ENCODE data around the gene FAM168B. TPM values are rescaled to one million over a fixed set of nuclear protein-coding genes. Genes with fewer than 3 reads are reported as not detected.

The FAM168B gene
- polyA plus RNA-seq, 2 of the 4 experiments (the other 2 are of a cell fraction), result 83.2 to 86.8 TPM

DNA sequence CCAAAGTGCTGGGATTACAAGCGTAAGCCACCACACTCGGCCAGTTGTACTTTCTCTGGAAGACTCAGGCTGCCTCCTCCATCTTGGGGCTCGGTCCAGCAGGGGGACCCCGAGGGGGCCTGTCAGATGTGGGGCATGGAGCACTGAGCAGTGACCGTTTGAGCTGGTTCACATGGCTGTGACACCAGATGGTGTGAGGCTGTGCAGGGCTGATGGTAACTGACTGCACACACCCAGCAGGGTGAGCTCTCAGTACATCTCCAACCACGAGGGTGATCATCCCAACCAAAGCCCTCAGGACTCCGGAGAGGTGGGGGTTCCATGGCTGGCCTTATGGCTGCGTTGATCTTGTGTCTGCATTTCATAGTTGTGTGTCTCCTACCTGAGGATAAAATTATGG, 63.4 kb downstream of the FAM168B start:
- H3K4me2 ChIP-seq, result no peak overlapping the region
- CTCF ChIA-PET, result interaction anchor here (1.0 kb wide), 1 partner anchor 12 kb away, joined by 4 read pairs; no protein-coding TSS in a partner anchor
- H3K4me1 ChIP-seq, result peaks cover 9% of the 10 kb centered on the region
- H3K9me3 ChIP-seq, result peaks cover 17% of the 10 kb centered on the region; the same call in 2 of the 3 replicates
- no peak overlapping the region for H3K4me3 ChIP-seq
- DNase-seq (ENCODE audit: low read depth in 1 of 2, low spot score in 1 of 2) (no peak), FAIRE-seq (no peak), ATAC-seq (no peak)
- no peak overlapping the region for H3K27ac ChIP-seq
- TF ChIP-seq, protein P1, sequence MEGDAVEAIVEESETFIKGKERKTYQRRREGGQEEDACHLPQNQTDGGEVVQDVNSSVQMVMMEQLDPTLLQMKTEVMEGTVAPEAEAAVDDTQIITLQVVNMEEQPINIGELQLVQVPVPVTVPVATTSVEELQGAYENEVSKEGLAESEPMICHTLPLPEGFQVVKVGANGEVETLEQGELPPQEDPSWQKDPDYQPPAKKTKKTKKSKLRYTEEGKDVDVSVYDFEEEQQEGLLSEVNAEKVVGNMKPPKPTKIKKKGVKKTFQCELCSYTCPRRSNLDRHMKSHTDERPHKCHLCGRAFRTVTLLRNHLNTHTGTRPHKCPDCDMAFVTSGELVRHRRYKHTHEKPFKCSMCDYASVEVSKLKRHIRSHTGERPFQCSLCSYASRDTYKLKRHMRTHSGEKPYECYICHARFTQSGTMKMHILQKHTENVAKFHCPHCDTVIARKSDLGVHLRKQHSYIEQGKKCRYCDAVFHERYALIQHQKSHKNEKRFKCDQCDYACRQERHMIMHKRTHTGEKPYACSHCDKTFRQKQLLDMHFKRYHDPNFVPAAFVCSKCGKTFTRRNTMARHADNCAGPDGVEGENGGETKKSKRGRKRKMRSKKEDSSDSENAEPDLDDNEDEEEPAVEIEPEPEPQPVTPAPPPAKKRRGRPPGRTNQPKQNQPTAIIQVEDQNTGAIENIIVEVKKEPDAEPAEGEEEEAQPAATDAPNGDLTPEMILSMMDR (IDR thresholded peaks at IDR 0.05), result no peak
- no peak for TF ChIP-seq POLR2A (IDR thresholded peaks at IDR 0.05; ENCODE audit: low read length)
- no peak for TF ChIP-seq BHLHE40 (IDR thresholded peaks at IDR 0.05; ENCODE audit: low read depth, low read length)
- TF ChIP-seq CEBPB (IDR thresholded peaks at IDR 0.05), result no peak
- TF ChIP-seq SREBF2 (IDR thresholded peaks at IDR 0.05), result no peak
- TF ChIP-seq TFCP2L1 (CRISPR knock-in tag; IDR thresholded peaks at IDR 0.05), result no peak
- TF ChIP-seq MYC (IDR thresholded peaks at IDR 0.05; ENCODE audit: borderline replicate concordance, low read length), result no peak
- no peak for TF ChIP-seq HDAC2 (IDR thresholded peaks at IDR 0.05)
- POLR2A ChIA-PET, result no interaction called here
- 64% methylated on average over 5 of the region's 8 CpGs for WGBS (ENCODE audit: missing lambda C conversion rate)

DNA sequence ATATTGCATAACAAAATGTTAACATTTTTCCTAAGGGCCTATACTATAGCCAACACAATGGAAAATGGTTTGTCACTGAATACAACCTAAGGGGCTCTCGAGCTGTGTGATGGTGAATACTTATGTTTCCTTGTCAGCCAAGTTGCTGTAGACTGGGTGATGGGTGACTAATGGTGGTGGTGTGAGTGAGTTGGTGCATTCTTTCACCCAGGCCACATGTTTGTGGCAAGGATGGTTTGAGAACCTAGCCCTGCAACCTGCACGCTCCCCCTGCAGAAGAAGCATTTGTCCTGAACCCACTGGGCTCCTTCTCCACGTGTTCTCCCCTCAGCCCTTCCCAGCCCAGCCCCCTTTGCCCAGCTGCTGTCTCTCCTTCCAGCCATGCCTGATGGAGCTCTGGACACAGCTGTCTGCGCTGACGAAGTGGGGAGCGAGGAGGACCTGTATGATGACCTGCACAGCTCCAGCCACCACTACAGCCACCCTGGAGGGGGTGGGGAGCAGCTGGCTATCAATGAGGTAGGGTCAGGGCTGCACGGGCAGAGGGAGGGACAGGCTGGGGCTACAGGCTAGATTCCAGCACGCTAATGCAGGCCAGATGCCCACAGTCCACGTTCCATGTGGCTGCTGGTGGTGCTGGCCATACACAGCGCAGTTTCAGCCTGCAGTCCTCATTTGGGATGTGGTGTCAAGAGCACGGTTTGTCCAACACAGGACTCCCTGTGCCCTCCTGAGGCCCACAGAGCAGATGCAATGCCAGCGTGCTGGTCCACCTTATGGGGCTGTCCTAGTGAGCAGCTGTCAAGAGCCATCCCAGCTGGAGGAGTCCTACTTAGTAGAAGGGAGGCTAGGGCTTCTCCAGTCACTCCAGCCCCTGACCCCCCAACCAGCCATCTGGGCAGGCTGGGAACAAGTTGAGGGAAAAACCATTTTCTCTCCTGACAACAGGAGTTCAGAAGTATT, 65.4 kb downstream of the FAM168B start:
- TF ChIP-seq POLR2AphosphoS2 (conservative IDR thresholded peaks at IDR 0.05; ENCODE audit: low read length) (no peak), ZFP36 (IDR thresholded peaks at IDR 0.05; ENCODE audit: borderline replicate concordance, partially characterized antibody) (no peak), FOXS1 (CRISPR knock-in tag; IDR thresholded peaks at IDR 0.05) (no peak), CBX2 (IDR thresholded peaks at IDR 0.05; ENCODE audit: borderline replicate concordance, low read depth) (no peak)
- TF ChIP-seq, protein P2, sequence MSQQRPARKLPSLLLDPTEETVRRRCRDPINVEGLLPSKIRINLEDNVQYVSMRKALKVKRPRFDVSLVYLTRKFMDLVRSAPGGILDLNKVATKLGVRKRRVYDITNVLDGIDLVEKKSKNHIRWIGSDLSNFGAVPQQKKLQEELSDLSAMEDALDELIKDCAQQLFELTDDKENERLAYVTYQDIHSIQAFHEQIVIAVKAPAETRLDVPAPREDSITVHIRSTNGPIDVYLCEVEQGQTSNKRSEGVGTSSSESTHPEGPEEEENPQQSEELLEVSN (IDR thresholded peaks at IDR 0.05; ENCODE audit: borderline replicate concordance, low read depth), result no peak
- FAIRE-seq (no peak), DNase-seq (ENCODE audit: low read depth in 1 of 2, low spot score in 1 of 2) (no peak), ATAC-seq (no peak)
- H3K4me3 ChIP-seq, result no peak overlapping the region
- no peak overlapping the region for H3K4me2 ChIP-seq
- peaks cover 17% of the 10 kb centered on the region; the same call in 2 of the 3 replicates for H3K9me3 ChIP-seq
- H3K4me1 ChIP-seq, result no peaks in the 10 kb centered on the region
- no peak overlapping the region for H3K27ac ChIP-seq
- 40% methylated on average over 8 of the region's 12 CpGs for WGBS (ENCODE audit: missing lambda C conversion rate)
- ChIA-PET POLR2A (no interaction called here), CTCF (interaction anchor here (0.7 to 1.6 kb wide), 2 partner anchors 11 to 230 kb away, joined by 3 read pairs; no protein-coding TSS in a partner anchor)

DNA sequence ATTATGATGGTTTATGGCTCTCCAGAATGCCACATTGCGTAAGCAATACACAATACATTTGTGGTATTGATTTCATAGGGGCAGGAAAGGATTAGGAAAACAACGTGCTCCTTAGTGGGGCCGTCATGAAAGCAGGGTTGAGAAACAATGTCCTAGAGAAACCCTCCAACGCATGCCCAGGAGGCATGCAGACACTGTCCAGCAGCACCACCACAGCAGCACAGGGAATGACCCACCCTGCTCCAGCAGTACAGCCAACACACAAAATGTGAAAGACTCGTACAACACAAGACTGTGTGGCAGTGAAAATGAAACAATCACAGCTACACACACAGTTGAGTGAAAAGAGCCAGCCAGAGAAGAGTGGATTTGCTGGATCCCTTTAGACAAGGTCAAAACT, 66.3 kb downstream of the FAM168B start:
- ChIA-PET POLR2A (no interaction called here), CTCF (interaction anchor here (1.6 kb wide), 1 partner anchor 10 kb away, joined by 3 read pairs; no protein-coding TSS in a partner anchor)
- FAIRE-seq (no peak), DNase-seq (ENCODE audit: low read depth in 1 of 2, low spot score in 1 of 2) (no peak), ATAC-seq (no peak)
- H3K27ac ChIP-seq, result no peak overlapping the region
- peaks cover 17% of the 10 kb centered on the region; the same call in 2 of the 3 replicates for H3K9me3 ChIP-seq
- 33% methylated on average over 5 of the region's 5 CpGs for WGBS (ENCODE audit: missing lambda C conversion rate)
- H3K4me3 ChIP-seq, result no peak overlapping the region
- no peaks in the 10 kb centered on the region for H3K4me1 ChIP-seq
- no peak overlapping the region for H3K4me2 ChIP-seq
- no peak for TF ChIP-seq CBX2 (IDR thresholded peaks at IDR 0.05; ENCODE audit: borderline replicate concordance, low read depth)
- TF ChIP-seq BHLHE40 (IDR thresholded peaks at IDR 0.05; ENCODE audit: low read depth, low read length), result no peak
- TF ChIP-seq KDM1A (IDR thresholded peaks at IDR 0.05; ENCODE audit: low read depth), result no peak
- no peak for TF ChIP-seq ZSCAN20 (CRISPR knock-in tag; IDR thresholded peaks at IDR 0.05)
- TF ChIP-seq, protein P3, sequence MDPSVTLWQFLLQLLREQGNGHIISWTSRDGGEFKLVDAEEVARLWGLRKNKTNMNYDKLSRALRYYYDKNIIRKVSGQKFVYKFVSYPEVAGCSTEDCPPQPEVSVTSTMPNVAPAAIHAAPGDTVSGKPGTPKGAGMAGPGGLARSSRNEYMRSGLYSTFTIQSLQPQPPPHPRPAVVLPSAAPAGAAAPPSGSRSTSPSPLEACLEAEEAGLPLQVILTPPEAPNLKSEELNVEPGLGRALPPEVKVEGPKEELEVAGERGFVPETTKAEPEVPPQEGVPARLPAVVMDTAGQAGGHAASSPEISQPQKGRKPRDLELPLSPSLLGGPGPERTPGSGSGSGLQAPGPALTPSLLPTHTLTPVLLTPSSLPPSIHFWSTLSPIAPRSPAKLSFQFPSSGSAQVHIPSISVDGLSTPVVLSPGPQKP (IDR thresholded peaks at IDR 0.05; ENCODE audit: low read depth, low read length), result no peak
- no peak for TF ChIP-seq FOXS1 (CRISPR knock-in tag; IDR thresholded peaks at IDR 0.05)
- no peak for TF ChIP-seq EHMT2 (IDR thresholded peaks at IDR 0.05; ENCODE audit: low read depth)
- no peak for TF ChIP-seq ESRRA (IDR thresholded peaks at IDR 0.05; ENCODE audit: borderline replicate concordance, low read length)
- TF ChIP-seq, protein P4, sequence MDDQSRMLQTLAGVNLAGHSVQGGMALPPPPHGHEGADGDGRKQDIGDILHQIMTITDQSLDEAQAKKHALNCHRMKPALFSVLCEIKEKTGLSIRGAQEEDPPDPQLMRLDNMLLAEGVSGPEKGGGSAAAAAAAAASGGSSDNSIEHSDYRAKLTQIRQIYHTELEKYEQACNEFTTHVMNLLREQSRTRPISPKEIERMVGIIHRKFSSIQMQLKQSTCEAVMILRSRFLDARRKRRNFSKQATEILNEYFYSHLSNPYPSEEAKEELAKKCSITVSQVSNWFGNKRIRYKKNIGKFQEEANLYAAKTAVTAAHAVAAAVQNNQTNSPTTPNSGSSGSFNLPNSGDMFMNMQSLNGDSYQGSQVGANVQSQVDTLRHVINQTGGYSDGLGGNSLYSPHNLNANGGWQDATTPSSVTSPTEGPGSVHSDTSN (IDR thresholded peaks at IDR 0.05), result no peak
- no peak for TF ChIP-seq RARB (CRISPR knock-in tag; IDR thresholded peaks at IDR 0.05)
- TF ChIP-seq, protein P5, sequence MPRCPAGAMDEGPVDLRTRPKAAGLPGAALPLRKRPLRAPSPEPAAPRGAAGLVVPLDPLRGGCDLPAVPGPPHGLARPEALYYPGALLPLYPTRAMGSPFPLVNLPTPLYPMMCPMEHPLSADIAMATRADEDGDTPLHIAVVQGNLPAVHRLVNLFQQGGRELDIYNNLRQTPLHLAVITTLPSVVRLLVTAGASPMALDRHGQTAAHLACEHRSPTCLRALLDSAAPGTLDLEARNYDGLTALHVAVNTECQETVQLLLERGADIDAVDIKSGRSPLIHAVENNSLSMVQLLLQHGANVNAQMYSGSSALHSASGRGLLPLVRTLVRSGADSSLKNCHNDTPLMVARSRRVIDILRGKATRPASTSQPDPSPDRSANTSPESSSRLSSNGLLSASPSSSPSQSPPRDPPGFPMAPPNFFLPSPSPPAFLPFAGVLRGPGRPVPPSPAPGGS (IDR thresholded peaks at IDR 0.05), result no peak
- TF ChIP-seq TP53 (CRISPR knock-in tag; IDR thresholded peaks at IDR 0.05), result no peak
- no peak for TF ChIP-seq RAD21 (conservative IDR thresholded peaks at IDR 0.05 in 1 of 2, IDR thresholded peaks at IDR 0.05 in 1 of 2)
- no peak for TF ChIP-seq GATA3 (IDR thresholded peaks at IDR 0.05; ENCODE audit: borderline replicate concordance)
- TF ChIP-seq POLR2AphosphoS2 (conservative IDR thresholded peaks at IDR 0.05; ENCODE audit: low read length), result no peak
- TF ChIP-seq MAFK (IDR thresholded peaks at IDR 0.05; ENCODE audit: partially characterized antibody), result no peak
- TF ChIP-seq, protein P6, sequence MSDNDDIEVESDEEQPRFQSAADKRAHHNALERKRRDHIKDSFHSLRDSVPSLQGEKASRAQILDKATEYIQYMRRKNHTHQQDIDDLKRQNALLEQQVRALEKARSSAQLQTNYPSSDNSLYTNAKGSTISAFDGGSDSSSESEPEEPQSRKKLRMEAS (IDR thresholded peaks at IDR 0.05), result no peak
- TF ChIP-seq RFX5 (IDR thresholded peaks at IDR 0.05), result no peak
- TF ChIP-seq RCOR1 (IDR thresholded peaks at IDR 0.05; ENCODE audit: low read depth, low read length), result no peak

All from A549 (cell line).